HG03442 (cell line): ENCODE data around the gene PHF21A.

Source experiments
- ATAC-seq: cut with Tn5 transposase; IDR thresholded peaks from one replicate; pipeline ENCODE4 v1.9.1; 2021; ENCODE audit warnings: mild to moderate bottlenecking, moderate library complexity; ENCODE audit not compliant: unreplicated experiment

PHF21A gene

DNA sequence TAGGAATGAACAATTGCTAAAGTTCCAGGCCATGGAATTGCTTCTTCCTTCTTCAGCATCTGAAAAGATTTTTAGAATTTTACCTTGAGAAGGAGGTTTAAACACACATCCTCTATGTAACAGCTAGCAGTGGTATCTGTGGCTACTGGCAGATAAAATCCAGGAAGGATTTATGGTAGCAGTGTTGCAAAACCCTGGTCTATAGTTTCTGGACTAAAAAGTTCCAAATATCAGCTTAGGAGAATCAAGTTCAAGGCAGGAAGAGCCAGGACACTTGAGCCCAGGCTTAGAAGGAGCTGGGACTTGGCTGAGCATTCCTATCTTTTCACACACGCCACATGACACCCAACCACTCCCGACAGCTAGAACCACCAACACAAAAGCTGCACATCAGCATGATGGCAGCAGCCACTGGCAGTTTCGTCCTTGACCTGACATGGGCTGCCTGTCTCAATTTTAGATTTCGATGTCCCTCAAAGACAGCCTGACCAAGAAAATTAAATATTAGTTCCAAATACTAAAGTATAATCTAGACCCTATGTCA is 184.7 kb downstream of the PHF21A start:
- no peak for ATAC-seq

DNA sequence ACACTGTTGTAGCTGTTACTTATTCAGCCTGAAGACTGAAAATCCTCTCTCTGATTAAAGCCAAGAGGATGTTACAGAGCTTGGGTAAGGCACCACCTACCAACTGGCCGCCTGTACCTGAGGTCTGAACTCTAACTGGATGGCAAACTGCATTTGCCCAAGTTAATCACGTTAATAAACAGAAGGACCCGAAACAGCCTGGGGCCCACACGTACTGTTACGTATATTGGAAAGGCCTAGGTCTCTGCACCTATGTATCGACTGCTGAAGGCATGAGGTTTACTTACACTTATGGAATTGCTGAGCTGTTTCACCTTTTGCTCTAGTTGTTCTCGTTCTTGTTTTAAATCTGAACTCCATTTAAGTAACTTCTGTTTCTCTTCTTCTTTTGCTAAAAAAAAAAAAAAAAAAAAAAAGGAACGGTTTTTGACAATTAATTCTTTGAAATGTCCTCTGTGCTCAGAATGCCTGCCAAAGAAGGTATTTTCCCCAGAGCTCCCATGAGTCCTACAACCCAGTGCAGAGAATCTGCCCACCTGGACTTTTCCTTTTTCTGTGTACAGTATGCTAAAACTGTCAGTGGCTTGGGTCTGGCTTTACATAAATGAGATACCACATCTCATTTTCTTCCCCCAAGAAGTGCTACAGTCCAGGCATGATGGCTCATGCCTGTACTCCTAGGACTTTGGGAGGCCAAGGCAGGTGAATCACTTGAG is 185.7 kb downstream of the PHF21A start:
- no peak for ATAC-seq

GRCh38 chr11:45934580-45935318 is 186.5 kb downstream of the PHF21A start:
- no peak for ATAC-seq

DNA sequence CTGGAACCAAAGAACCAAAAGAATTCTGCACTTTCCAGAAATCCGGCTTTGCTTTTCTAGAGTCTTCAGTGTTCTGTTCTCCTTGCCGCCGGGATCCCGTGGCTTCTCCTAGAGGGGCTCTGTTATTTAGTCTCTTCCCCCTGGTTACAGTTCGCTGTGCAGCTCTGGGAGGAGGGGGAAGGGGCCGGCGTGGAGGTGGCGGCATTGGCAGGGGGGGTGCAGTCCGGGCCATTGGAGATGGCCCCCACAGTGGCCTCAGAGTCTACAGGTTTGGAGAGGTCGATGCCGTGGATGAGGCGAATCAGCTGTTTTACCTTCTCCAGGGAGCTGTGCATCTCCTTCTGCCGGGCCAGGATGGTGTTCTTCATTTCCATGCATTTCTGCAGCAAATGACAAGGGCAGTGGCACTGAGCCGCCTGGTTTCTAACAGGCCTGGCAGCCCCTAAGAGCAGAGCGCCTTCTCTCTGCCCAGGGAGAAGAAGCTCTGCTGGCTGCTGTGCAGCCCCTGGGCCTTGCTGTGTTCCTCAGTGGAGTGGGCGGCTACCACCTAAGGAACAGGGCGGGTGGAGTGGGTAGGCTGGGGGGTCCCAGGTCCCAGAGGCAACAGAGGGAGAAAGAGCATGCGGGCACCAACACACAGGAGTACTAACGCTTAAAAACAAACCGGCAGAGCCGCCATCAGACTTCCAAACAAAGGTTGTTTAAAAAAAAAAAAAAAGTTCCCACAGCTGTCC is 187.2 kb downstream of the PHF21A start:
- ATAC-seq = no peak

DNA sequence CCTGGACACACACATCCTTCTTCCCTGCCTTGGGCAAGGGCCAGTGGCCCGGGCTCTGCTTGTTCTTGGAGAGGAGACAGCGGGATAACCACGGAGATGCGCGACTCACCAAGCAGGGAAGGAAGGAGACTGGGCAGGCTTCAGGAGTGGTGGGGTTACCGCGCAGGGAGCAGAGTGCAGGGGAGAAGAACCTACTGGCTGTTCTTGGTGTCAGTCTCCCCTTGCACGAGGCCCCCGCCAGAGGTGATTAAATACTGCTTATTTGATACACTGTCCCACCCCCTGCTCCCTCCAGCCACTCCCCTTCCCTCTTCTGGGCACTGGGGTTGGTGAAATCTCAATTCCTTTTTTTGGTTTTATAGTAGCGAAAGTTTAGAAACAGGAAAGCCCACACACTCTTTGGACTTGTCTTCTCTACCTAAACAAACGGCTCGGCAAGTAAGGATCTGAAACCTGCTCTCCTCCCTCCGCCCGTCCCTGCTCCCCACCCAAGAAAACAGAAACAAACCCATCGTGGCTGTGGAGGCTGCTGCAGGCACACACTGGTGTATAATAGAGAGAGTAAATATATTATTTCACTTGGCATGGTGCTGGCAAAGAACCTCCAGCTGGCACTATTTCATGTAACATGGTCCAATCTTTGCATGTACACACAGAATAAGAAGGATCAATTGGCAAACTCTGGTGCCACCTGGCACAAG is 188.0 kb downstream of the PHF21A start:
- ATAC-seq = no peak

DNA sequence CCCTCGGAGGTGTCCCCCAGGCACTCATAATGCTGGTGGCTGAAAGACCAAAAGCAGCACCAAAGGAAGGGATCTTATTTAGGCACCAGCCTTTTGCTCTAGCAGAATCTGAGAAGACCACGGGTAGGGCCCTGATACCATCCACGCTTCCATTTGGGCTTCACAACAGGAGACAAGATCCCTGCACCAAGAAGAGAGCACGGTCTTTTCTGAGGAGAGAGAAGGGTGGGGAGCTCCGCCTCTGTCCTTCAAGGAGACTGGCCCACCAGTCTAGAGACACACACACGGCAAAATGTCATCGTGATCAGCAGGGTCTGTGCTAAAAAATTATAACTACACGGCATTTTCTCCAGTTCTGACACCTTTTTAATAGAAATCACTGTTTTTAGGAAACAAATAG is 189.0 kb downstream of the PHF21A start:
- no peak for ATAC-seq

DNA sequence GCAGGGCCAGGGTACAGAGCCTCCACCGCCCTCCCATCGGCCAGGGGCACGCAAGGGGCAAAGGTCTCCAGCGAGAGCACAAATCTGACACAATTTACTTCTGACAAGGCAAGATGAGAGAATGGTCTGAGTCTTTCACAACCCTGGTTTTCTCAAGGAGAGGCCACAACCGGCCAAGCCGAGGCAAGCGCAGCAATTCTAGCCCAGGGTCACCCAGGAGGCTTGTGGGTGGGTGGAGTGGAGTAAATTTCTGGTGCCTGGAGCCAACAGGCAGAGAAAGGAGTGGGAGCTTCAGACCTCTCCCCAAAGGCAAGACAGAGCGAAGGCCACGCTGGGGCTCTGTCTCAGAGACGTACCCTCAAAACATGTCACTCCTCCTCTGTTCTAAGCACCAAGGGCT is 189.5 kb downstream of the PHF21A start:
- no peak for ATAC-seq

- no peak for ATAC-seq
Measured at GRCh38 chr11:45930951-45931570, 190.2 kb downstream of the PHF21A start.

GRCh38 chr11:45930031-45930794 is 191.0 kb downstream of the PHF21A start:
- peak; percentile 93 for ATAC-seq

DNA sequence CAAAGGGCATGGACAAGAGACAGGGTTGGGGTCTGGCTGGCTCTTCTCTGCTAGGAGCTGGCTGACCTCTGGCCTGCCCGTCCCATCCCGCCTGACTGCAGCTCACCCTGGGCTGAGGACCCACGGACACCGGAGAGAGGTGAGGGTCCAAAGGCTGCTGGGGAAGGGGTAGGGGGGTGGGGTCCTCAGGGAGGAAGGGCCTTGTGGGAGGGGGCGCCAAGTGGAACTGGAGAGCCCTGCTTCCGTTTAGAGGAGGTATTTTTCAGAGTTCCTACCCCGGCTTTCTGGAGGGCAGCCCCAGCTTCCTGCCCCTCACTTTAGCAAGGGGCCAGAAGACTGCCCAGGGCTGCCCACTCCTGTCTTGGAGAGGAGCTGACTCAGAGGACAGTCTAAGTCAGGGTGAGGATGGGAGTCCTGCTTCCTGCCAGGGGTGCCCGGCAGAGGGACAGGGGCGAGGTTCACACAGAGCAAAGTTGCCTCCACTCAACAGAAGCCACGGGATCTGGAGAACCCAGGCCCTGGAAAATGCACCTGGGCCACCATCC is 191.7 kb downstream of the PHF21A start:
- no peak for ATAC-seq

DNA sequence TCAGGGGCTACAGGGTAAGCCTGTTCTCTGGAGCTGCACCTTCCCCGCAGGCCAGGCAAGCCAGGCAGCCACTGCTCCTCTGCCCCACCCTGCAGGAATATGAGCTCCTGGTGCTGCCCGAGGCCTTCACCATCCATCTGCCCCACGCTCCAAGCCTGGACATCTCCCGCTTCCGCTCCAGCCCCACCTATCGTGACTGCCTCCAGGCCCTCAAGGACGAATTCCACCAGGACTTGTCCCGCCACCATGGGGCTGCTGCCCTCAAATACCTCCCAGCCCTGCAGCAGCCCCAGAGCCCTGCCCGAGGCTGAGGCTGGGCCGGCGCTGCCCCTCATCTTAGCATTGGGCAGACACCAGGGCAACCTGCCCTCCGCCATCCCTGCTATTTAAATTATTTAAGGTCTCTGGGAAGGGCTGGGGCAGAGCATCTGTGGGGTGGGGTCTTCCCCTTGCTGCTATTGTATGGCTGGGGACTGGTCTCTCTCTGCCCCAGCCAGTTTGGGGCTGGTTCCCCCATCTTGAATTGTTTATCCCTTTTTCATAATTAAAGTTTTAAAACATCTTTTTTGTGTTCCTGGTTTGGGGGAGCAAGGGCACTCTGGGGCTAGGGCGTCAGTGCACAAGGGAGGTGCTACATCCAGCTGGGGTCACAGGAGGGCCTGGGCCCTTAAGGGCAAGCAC is 192.6 kb downstream of the PHF21A start:
- ATAC-seq = no peak

- no peak for ATAC-seq
Measured at GRCh38 chr11:45927684-45928413, 193.4 kb downstream of the PHF21A start.

GRCh38 chr11:45927332-45927683 is 193.9 kb downstream of the PHF21A start:
- no peak for ATAC-seq

DNA sequence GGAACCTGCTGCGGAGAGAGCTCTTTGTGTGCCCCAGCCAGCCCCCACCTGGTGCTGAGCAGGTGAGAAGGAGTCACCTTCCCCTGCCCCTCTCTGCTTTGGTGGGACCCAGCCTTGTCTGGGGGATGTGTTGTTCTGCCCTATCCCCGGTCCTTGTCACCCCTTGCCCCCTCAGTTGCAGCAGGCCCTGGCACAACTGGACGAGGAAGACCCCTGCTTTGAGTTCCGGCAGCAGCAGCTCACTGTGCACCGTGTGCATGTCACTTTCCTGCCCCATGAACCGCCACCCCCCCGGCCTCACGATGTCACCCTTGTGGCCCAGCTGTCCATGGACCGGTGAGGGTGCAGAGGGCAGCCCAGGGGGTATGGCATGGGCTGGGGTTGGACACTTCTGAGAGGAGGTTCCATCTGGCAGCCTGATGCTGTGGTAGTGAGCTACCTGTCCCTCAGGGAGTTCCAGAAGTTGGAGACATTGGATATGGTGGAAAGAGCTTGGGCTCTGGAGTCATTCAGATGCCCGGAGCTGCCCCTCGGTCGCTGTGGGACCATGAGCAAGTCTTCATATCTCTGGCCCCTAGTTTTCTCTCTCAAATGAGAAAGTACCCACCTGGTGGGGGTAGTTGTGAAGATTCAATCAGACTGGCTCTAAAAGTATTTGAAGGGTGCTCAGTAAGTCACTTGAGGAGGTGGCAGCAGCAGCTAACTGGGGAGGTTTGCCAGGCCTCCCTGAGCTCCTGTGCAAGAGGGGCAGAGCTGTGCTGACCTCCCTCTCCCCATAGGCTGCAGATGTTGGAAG is 194.5 kb downstream of the PHF21A start:
- no peak for ATAC-seq

DNA sequence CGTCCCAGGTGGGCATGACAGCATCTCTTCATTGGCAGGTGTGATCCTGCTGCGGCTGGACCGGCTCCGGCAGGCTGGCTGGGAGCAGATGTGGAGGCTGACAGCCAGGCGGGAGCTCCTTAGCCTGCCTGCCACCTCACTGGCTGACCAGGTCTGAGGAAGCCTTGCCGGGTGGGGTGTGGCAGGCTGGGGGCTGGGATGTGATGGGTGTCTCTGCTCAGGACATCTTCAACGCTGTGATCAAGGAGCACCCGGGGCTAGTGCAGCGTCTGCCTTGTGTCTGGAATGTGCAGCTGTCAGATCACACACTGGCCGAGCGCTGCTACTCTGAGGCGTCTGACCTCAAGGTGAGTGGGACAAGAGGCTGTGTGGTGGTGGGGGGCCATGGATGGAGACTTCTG is 195.3 kb downstream of the PHF21A start:
- ATAC-seq = no peak

- no peak for ATAC-seq
Measured at GRCh38 chr11:45925550-45925949, 195.7 kb downstream of the PHF21A start.

- ATAC-seq = no peak
Measured at GRCh38 chr11:45924927-45925326, 196.3 kb downstream of the PHF21A start.
